WTC11 (cell line): Measurements from ENCODE around the gene RASD1. TPM values are rescaled to one million over a fixed set of nuclear protein-coding genes. Genes with fewer than 3 reads are reported as not detected.

Experiments used
- ATAC-seq: fragments of 200-7000 bp; cut with Tn5 transposase; 2 replicates; pipeline ENCODE4 v1.10.0; 2021; ENCODE audit warnings: mild to moderate bottlenecking, moderate library complexity
- CTCF ChIA-PET: fragments of 300-600 bp; sonication (Branson Sonifier 250); formaldehyde crosslinking; loops from one replicate; lab custom pipeline; 2021; ENCODE audit warnings: antibody characterized with exemption; lab: Charles Lee
- POLR2A ChIA-PET: fragments of 350-600 bp; sonication (Branson Sonifier 250); formaldehyde crosslinking; loops from one replicate; lab custom pipeline; 2021; ENCODE audit warnings: antibody characterized with exemption; lab: Charles Lee
- DNase-seq: peaks from one replicate; pipeline ENCODE4 v3.0.0; 2021; ENCODE audit warnings: low spot score
- H3K27ac Mint-ChIP-seq: 2 replicates; pipeline ENCODE4 v1.8.0; 2021; ENCODE audit warnings: mixed read lengths
- H3K27me3 Mint-ChIP-seq: 2 replicates; pipeline ENCODE4 v1.8.0; 2021; ENCODE audit warnings: low read depth, mild to moderate bottlenecking, moderate library complexity, mixed read lengths
- H3K36me3 Mint-ChIP-seq: 2 replicates; pipeline ENCODE4 v1.8.0; 2021; ENCODE audit warnings: mixed read lengths
- H3K4me1 Mint-ChIP-seq: 2 replicates; pipeline ENCODE4 v1.8.0; 2022; ENCODE audit warnings: mixed read lengths
- H3K4me3 Mint-ChIP-seq: 2 replicates; pipeline ENCODE4 v1.8.0; 2021; ENCODE audit warnings: mild to moderate bottlenecking, moderate library complexity, mixed read lengths
- H3K9me3 Mint-ChIP-seq: 2 replicates; pipeline ENCODE4 v1.8.0; 2021; ENCODE audit warnings: mixed read lengths
- CREB1 ChIP-seq: sonication (generic); formaldehyde crosslinking; IDR thresholded peaks from 2 replicates; pipeline ENCODE4 v1.8.0; 2023; ENCODE audit warnings: mild to moderate bottlenecking, missing genetic modification reagents
- ETV6 ChIP-seq: sonication (generic); formaldehyde crosslinking; IDR thresholded peaks from 2 replicates; pipeline ENCODE4 v1.8.1; 2022; ENCODE audit warnings: mild to moderate bottlenecking, missing genetic modification reagents
- FOXK1 ChIP-seq: sonication (generic); formaldehyde crosslinking; IDR thresholded peaks from 2 replicates; pipeline ENCODE4 v1.8.0; 2022; ENCODE audit warnings: mild to moderate bottlenecking, moderate library complexity, missing genetic modification reagents
- FOXP4 ChIP-seq: sonication (generic); formaldehyde crosslinking; IDR thresholded peaks from 2 replicates; pipeline ENCODE4 v1.8.0; 2022; ENCODE audit warnings: mild to moderate bottlenecking, missing genetic modification reagents
- HMGA2 ChIP-seq: fragments of 250-450 bp; sonication (Bioruptor Pico); IDR thresholded peaks from 2 replicates; pipeline ENCODE4 v1.4.0; 2021; ENCODE audit warnings: mild to moderate bottlenecking, moderate library complexity
- IRF2 ChIP-seq: sonication (generic); formaldehyde crosslinking; IDR thresholded peaks from 2 replicates; pipeline ENCODE4 v1.8.0; 2022; ENCODE audit warnings: low read depth, missing genetic modification reagents, borderline replicate concordance
- JUN ChIP-seq: sonication (generic); formaldehyde crosslinking; IDR thresholded peaks from 2 replicates; pipeline ENCODE4 v1.8.0; 2023; ENCODE audit warnings: mild to moderate bottlenecking, missing genetic modification reagents
- PRDM15 ChIP-seq: sonication (generic); formaldehyde crosslinking; IDR thresholded peaks from 2 replicates; pipeline ENCODE4 v1.8.0; 2022; ENCODE audit warnings: missing genetic modification reagents
- SP1 ChIP-seq: sonication (generic); formaldehyde crosslinking; conservative IDR thresholded peaks from 2 replicates; pipeline ENCODE4 v1.8.1; 2022; ENCODE audit warnings: missing genetic modification reagents
- TCF7 ChIP-seq: sonication (generic); formaldehyde crosslinking; IDR thresholded peaks from 2 replicates; pipeline ENCODE4 v1.8.0; 2022; ENCODE audit warnings: mild to moderate bottlenecking, low read depth, missing genetic modification reagents, moderate library complexity
- ZBTB21 ChIP-seq: sonication (generic); formaldehyde crosslinking; IDR thresholded peaks from 2 replicates; pipeline ENCODE4 v1.8.1; 2023; ENCODE audit warnings: mild to moderate bottlenecking, missing genetic modification reagents, borderline replicate concordance
- ZNF138 ChIP-seq: sonication (generic); formaldehyde crosslinking; conservative IDR thresholded peaks from 2 replicates; pipeline ENCODE4 v1.8.1; 2022; ENCODE audit warnings: mild to moderate bottlenecking, moderate library complexity, missing genetic modification reagents
- ZNF219 ChIP-seq: sonication (generic); formaldehyde crosslinking; IDR thresholded peaks from 2 replicates; pipeline ENCODE4 v1.8.0; 2023; ENCODE audit warnings: missing genetic modification reagents, mild to moderate bottlenecking, borderline replicate concordance
- ZNF232 ChIP-seq: sonication (generic); formaldehyde crosslinking; IDR thresholded peaks from 2 replicates; pipeline ENCODE4 v1.8.0; 2022; ENCODE audit warnings: mild to moderate bottlenecking, missing genetic modification reagents
- ZNF317 ChIP-seq: sonication (generic); formaldehyde crosslinking; IDR thresholded peaks from 2 replicates; pipeline ENCODE4 v1.8.1; 2023; ENCODE audit warnings: low read depth, mild to moderate bottlenecking, moderate library complexity, missing genetic modification reagents, borderline replicate concordance
- ZNF396 ChIP-seq: fragments of 250-450 bp; sonication (Bioruptor Pico); IDR thresholded peaks from 2 replicates; pipeline ENCODE4 v1.8.0; 2021; ENCODE audit warnings: mild to moderate bottlenecking, moderate library complexity, borderline replicate concordance
- ZNF416 ChIP-seq: fragments of 250-450 bp; sonication (Bioruptor Pico); IDR thresholded peaks from 2 replicates; pipeline ENCODE4 v1.9.0; 2021; ENCODE audit warnings: mild to moderate bottlenecking, inconsistent platforms
- total RNA-seq: library from RNA; stranded (reverse); gene quantifications from 3 replicates; pipeline ENCODE4 v1.2.3, GENCODE V29; 2021
- TF ChIP-seq, protein P1 (sequence below): fragments of 250-450 bp; sonication (Bioruptor Pico); IDR thresholded peaks from 2 replicates; pipeline ENCODE4 v2.1.2; 2022; ENCODE audit warnings: mild to moderate bottlenecking, moderate library complexity
- TF ChIP-seq, protein P2 (sequence below): sonication (generic); formaldehyde crosslinking; IDR thresholded peaks from 2 replicates; pipeline ENCODE4 v1.8.1; 2022; ENCODE audit warnings: missing genetic modification reagents, borderline replicate concordance
- TF ChIP-seq, protein P3 (sequence below): sonication (generic); formaldehyde crosslinking; IDR thresholded peaks from 2 replicates; pipeline ENCODE4 v1.8.0; 2023; ENCODE audit warnings: mild to moderate bottlenecking, missing genetic modification reagents
- TF ChIP-seq, protein P4 (sequence below): sonication (generic); formaldehyde crosslinking; IDR thresholded peaks from 2 replicates; pipeline ENCODE4 v1.8.0; 2022; ENCODE audit warnings: mild to moderate bottlenecking, missing genetic modification reagents
- TF ChIP-seq, protein P5 (sequence below): sonication (generic); formaldehyde crosslinking; IDR thresholded peaks from 2 replicates; pipeline ENCODE4 v1.8.1; 2023; ENCODE audit warnings: mild to moderate bottlenecking, missing genetic modification reagents

The RASD1 gene
- total RNA-seq, 1 experiment from 2014 or later = 5.1 TPM

- TF ChIP-seq, protein P1, sequence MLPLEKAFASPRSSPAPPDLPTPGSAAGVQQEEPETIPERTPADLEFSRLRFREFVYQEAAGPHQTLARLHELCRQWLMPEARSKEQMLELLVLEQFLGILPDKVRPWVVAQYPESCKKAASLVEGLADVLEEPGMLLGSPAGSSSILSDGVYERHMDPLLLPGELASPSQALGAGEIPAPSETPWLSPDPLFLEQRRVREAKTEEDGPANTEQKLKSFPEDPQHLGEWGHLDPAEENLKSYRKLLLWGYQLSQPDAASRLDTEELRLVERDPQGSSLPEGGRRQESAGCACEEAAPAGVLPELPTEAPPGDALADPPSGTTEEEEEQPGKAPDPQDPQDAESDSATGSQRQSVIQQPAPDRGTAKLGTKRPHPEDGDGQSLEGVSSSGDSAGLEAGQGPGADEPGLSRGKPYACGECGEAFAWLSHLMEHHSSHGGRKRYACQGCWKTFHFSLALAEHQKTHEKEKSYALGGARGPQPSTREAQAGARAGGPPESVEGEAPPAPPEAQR (CRISPR knock-in tag) = no peak
- TF ChIP-seq FOXK1 (no peak), IRF2 (CRISPR knock-in tag) (no peak), FOXP4 (CRISPR knock-in tag) (no peak), JUN (CRISPR knock-in tag) (no peak)
These were observed 29.8 kb upstream of the RASD1 start (continued) for GRCh38 chr17:17525956-17526355.

GRCh38 chr17:17525311-17525710 lies 29.1 kb upstream of the RASD1 start:
- DNase-seq (no peak), ATAC-seq (no peak)
- no peak for TF ChIP-seq ZNF317
- TF ChIP-seq ETV6 (CRISPR knock-in tag) = no peak
- TF ChIP-seq, protein P2, sequence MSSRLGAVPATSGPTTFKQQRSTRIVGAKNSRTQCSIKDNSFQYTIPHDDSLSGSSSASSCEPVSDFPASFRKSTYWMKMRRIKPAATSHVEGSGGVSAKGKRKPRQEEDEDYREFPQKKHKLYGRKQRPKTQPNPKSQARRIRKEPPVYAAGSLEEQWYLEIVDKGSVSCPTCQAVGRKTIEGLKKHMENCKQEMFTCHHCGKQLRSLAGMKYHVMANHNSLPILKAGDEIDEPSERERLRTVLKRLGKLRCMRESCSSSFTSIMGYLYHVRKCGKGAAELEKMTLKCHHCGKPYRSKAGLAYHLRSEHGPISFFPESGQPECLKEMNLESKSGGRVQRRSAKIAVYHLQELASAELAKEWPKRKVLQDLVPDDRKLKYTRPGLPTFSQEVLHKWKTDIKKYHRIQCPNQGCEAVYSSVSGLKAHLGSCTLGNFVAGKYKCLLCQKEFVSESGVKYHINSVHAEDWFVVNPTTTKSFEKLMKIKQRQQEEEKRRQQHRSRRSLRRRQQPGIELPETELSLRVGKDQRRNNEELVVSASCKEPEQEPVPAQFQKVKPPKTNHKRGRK (CRISPR knock-in tag) = no peak
- TF ChIP-seq ZNF396 = no peak
- no peak for TF ChIP-seq ZNF416 (CRISPR knock-in tag)
- no peak for TF ChIP-seq ZNF138 (CRISPR knock-in tag)
- TF ChIP-seq SP1 (CRISPR knock-in tag) = no peak
- TF ChIP-seq TCF7 (CRISPR knock-in tag) = no peak
- TF ChIP-seq, protein P3, sequence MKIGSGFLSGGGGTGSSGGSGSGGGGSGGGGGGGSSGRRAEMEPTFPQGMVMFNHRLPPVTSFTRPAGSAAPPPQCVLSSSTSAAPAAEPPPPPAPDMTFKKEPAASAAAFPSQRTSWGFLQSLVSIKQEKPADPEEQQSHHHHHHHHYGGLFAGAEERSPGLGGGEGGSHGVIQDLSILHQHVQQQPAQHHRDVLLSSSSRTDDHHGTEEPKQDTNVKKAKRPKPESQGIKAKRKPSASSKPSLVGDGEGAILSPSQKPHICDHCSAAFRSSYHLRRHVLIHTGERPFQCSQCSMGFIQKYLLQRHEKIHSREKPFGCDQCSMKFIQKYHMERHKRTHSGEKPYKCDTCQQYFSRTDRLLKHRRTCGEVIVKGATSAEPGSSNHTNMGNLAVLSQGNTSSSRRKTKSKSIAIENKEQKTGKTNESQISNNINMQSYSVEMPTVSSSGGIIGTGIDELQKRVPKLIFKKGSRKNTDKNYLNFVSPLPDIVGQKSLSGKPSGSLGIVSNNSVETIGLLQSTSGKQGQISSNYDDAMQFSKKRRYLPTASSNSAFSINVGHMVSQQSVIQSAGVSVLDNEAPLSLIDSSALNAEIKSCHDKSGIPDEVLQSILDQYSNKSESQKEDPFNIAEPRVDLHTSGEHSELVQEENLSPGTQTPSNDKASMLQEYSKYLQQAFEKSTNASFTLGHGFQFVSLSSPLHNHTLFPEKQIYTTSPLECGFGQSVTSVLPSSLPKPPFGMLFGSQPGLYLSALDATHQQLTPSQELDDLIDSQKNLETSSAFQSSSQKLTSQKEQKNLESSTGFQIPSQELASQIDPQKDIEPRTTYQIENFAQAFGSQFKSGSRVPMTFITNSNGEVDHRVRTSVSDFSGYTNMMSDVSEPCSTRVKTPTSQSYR (CRISPR knock-in tag) = no peak
- no peak for TF ChIP-seq ZNF219 (CRISPR knock-in tag)
- TF ChIP-seq ZNF232 = no peak
- no peak for TF ChIP-seq ZBTB21 (CRISPR knock-in tag)
- TF ChIP-seq, protein P4, sequence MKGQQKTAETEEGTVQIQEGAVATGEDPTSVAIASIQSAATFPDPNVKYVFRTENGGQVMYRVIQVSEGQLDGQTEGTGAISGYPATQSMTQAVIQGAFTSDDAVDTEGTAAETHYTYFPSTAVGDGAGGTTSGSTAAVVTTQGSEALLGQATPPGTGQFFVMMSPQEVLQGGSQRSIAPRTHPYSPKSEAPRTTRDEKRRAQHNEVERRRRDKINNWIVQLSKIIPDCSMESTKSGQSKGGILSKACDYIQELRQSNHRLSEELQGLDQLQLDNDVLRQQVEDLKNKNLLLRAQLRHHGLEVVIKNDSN (CRISPR knock-in tag) = no peak
- TF ChIP-seq HMGA2 (CRISPR knock-in tag) = no peak
- no peak for TF ChIP-seq PRDM15 (CRISPR knock-in tag)
- TF ChIP-seq CREB1 (CRISPR knock-in tag) = no peak
- TF ChIP-seq, protein P5, sequence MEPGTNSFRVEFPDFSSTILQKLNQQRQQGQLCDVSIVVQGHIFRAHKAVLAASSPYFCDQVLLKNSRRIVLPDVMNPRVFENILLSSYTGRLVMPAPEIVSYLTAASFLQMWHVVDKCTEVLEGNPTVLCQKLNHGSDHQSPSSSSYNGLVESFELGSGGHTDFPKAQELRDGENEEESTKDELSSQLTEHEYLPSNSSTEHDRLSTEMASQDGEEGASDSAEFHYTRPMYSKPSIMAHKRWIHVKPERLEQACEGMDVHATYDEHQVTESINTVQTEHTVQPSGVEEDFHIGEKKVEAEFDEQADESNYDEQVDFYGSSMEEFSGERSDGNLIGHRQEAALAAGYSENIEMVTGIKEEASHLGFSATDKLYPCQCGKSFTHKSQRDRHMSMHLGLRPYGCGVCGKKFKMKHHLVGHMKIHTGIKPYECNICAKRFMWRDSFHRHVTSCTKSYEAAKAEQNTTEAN (CRISPR knock-in tag) = no peak
- ChIA-PET CTCF (interaction anchor here (2.3 kb wide), 1 partner anchor 29 kb away, joined by 11 read pairs; the partner anchor contains the start of gene RASD1), POLR2A (no interaction called here)
- no peak overlapping the region for H3K4me3 Mint-ChIP-seq
- 0 out of 2 replicates have a peak, but pooled peaks cover 6% of the 10 kb centered on the region for H3K9me3 Mint-ChIP-seq
- no peaks in the 10 kb centered on the region for H3K27me3 Mint-ChIP-seq
- H3K27ac Mint-ChIP-seq = peak overlapping the region; percentile 94
- H3K36me3 Mint-ChIP-seq = peaks cover 5% of the 10 kb centered on the region; the same call in 1 of the 2 replicates
- peaks cover 27% of the 10 kb centered on the region for H3K4me1 Mint-ChIP-seq
